Liver (tissue), 9 donors: ENCODE data around the gene TEX44. TPM values are rescaled to one million over a fixed set of nuclear protein-coding genes. Genes with fewer than 3 reads are reported as not detected.

Experiments
- DNase-seq: peaks from one replicate; pipeline ENCODE4 v3.0.0-alpha.2; 2017; ENCODE audit warnings: low spot score
- H3K27ac ChIP-seq, 2 donors: one replicate each; pipeline ENCODE4 v1.7.0; 2013; ENCODE audit warnings: inconsistent platforms in 2 of 2, low read length in 2 of 2, control low read depth in 1 of 2, low read depth in 1 of 2, mild to moderate bottlenecking in 1 of 2
- H3K27me3 ChIP-seq, 4 donors: one replicate each; pipeline versions ENCODE4 v1.6.1 to v1.7.0; 2013; ENCODE audit warnings: low read length in 3 of 4, inconsistent platforms in 1 of 4, mild to moderate bottlenecking in 1 of 4, moderate library complexity in 1 of 4; ENCODE audit not compliant: control insufficient read depth in 4 of 4, insufficient read depth in 4 of 4
- H3K36me3 ChIP-seq, 4 donors: one replicate each; pipeline versions ENCODE4 v1.6.1 to v1.7.0; 2013; ENCODE audit warnings: low read length in 3 of 4, mild to moderate bottlenecking in 3 of 4, low read depth in 1 of 4, moderate library complexity in 1 of 4; ENCODE audit not compliant: control insufficient read depth in 4 of 4, insufficient read depth in 3 of 4
- H3K4me1 ChIP-seq, 4 donors: one replicate each; pipeline versions ENCODE4 v1.6.1 to v1.7.0; 2013; ENCODE audit warnings: low read length in 3 of 4, mild to moderate bottlenecking in 3 of 4, moderate library complexity in 1 of 4; ENCODE audit not compliant: control insufficient read depth in 4 of 4, insufficient read depth in 4 of 4
- H3K4me3 ChIP-seq, 3 donors: one replicate each; pipeline versions ENCODE4 v1.6.1 to v1.7.0; 2013; ENCODE audit warnings: low read length in 3 of 3, control low read depth in 1 of 3, low read depth in 1 of 3, mild to moderate bottlenecking in 1 of 3
- H3K9ac ChIP-seq, 2 donors: one replicate each; pipeline ENCODE4 v1.7.0; 2013; ENCODE audit warnings: low read length in 2 of 2, mild to moderate bottlenecking in 2 of 2, moderate library complexity in 2 of 2, control low read depth in 1 of 2, low read depth in 1 of 2
- H3K9me3 ChIP-seq, 4 donors: one replicate each; pipeline versions ENCODE4 v1.6.1 to v1.7.0; 2013; ENCODE audit warnings: low read length in 3 of 4; ENCODE audit not compliant: control insufficient read depth in 4 of 4
- ATF3 ChIP-seq: IDR thresholded peaks from 2 replicates; pipeline ENCODE4 v1.6.1; 2016; ENCODE audit warnings: antibody characterized with exemption
- CTCF ChIP-seq: fragments of 150-350 bp; IDR thresholded peaks from 2 replicates; pipeline ENCODE4 v1.5.1; 2017; ENCODE audit warnings: improper control_type of control experiment, low read depth, low read length; ENCODE audit not compliant: missing input control
- EGR1 ChIP-seq, 2 donors: IDR thresholded peaks; 2 replicates each; pipeline ENCODE4 v1.6.1; 2016 to 2018; ENCODE audit warnings: antibody characterized with exemption in 2 of 2, low read depth in 2 of 2
- FOXA1 ChIP-seq: IDR thresholded peaks from 2 replicates; pipeline ENCODE4 v1.6.1; 2016; ENCODE audit warnings: antibody characterized with exemption
- FOXA2 ChIP-seq: IDR thresholded peaks from 2 replicates; pipeline ENCODE4 v1.6.1; 2016; ENCODE audit warnings: antibody characterized with exemption
- GABPA ChIP-seq, 2 donors: IDR thresholded peaks in 1 of 2; conservative IDR thresholded peaks in 1 of 2; 2 replicates each; pipeline ENCODE4 v1.6.1; 2016; ENCODE audit warnings: antibody characterized with exemption in 2 of 2, mild to moderate bottlenecking in 1 of 2, moderate library complexity in 1 of 2
- HNF4A ChIP-seq, 2 donors: conservative IDR thresholded peaks; 2 replicates each; pipeline ENCODE4 v1.6.1; 2016; ENCODE audit warnings: antibody characterized with exemption in 2 of 2, mild to moderate bottlenecking in 2 of 2
- HNF4G ChIP-seq: IDR thresholded peaks from 2 replicates; pipeline ENCODE4 v1.6.1; 2016; ENCODE audit warnings: antibody characterized with exemption
- JUND ChIP-seq, 2 donors: IDR thresholded peaks; 2 replicates each; pipeline ENCODE4 v1.6.1; 2016; ENCODE audit warnings: antibody characterized with exemption in 2 of 2
- MAX ChIP-seq: IDR thresholded peaks from 2 replicates; pipeline ENCODE4 v1.6.1; 2016; ENCODE audit warnings: antibody characterized with exemption
- NR2F2 ChIP-seq: IDR thresholded peaks from 2 replicates; pipeline ENCODE4 v1.6.1; 2016; ENCODE audit warnings: antibody characterized with exemption
- RAD21 ChIP-seq, 2 donors: IDR thresholded peaks; 2 replicates each; pipeline ENCODE4 v1.6.1; 2016; ENCODE audit warnings: antibody characterized with exemption in 2 of 2, mild to moderate bottlenecking in 2 of 2
- REST ChIP-seq: IDR thresholded peaks from 2 replicates; pipeline ENCODE4 v1.6.1; 2016; ENCODE audit warnings: antibody characterized with exemption, mild to moderate bottlenecking
- RXRA ChIP-seq, 2 donors: IDR thresholded peaks; 2 replicates each; pipeline ENCODE4 v1.6.1; 2017 to 2018; ENCODE audit warnings: antibody characterized with exemption in 2 of 2, mild to moderate bottlenecking in 1 of 2
- SP1 ChIP-seq: IDR thresholded peaks from 2 replicates; pipeline ENCODE4 v1.6.1; 2018; ENCODE audit warnings: antibody characterized with exemption, mild to moderate bottlenecking
- TAF1 ChIP-seq: conservative IDR thresholded peaks from 2 replicates; pipeline ENCODE4 v1.6.1; 2016; ENCODE audit warnings: antibody characterized with exemption, mild to moderate bottlenecking
- YY1 ChIP-seq: IDR thresholded peaks from 2 replicates; pipeline ENCODE4 v1.6.1; 2016; ENCODE audit warnings: antibody characterized with exemption, mild to moderate bottlenecking
- ZBTB33 ChIP-seq: IDR thresholded peaks from 2 replicates; pipeline ENCODE4 v1.6.1; 2016; ENCODE audit warnings: antibody characterized with exemption
- WGBS: extraction: QIAGEN DNeasy Blood & Tissue Kit; methylation state at CpG from one replicate; pipeline ENCODE4 v1.1.7; 2013; 5-methylcytosine and 5-hydroxymethylcytosine counted together
- polyA plus RNA-seq, 2 donors: library from polyadenylated mRNA; stranded (reverse) in 1 of 2; unstranded in 1 of 2; fragments of 200-250 nt in 1 of 2; fragments of >200 nt in 1 of 2; fragmentation: Nextera tagmentation in 1 of 2; extraction: Ambion mirVana in 1 of 2; gene quantifications; one replicate each; pipeline versions ENCODE4 v1.2.1 to v1.2.3, GENCODE V29; 2013 to 2015
- total RNA-seq, 2 donors: library from RNA; depleted of rRNA; stranded (reverse); fragments of >200 nt; gene quantifications; one replicate each; pipeline ENCODE4 v1.2.3, GENCODE V29; 2014
- donor health status: healthy.
- donor health status: healthy.
- donor health status: healthy.
- donor health status: healthy.
- donor health status: healthy.

Gene TEX44
- total RNA-seq (not detected), polyA plus RNA-seq (not detected)

- no peaks in the 10 kb centered on the region for H3K27me3 ChIP-seq
- no peak for DNase-seq
- H3K36me3 ChIP-seq = no peaks in the 10 kb centered on the region
- no peaks in the 10 kb centered on the region for H3K9me3 ChIP-seq
- H3K4me1 ChIP-seq = no peaks in the 10 kb centered on the region
- no peak within 1 kb of the TSS for H3K27ac ChIP-seq
- 84% methylated on average over 6 of the region's 6 CpGs for WGBS
- H3K4me3 ChIP-seq = no peak within 1 kb of the TSS
- TF ChIP-seq FOXA2 = no peak
- TF ChIP-seq GABPA (IDR thresholded peaks at IDR 0.05 in 1 of 2, conservative IDR thresholded peaks at IDR 0.05 in 1 of 2) = no peak
- no peak for TF ChIP-seq FOXA1
- TF ChIP-seq NR2F2 = no peak
- TF ChIP-seq ZBTB33 = no peak
- no peak for TF ChIP-seq CTCF
- no peak for TF ChIP-seq JUND (IDR thresholded peaks at IDR 0.05)
- no peak for TF ChIP-seq RXRA (IDR thresholded peaks at IDR 0.05)
- TF ChIP-seq HNF4G = no peak
- TF ChIP-seq ATF3 = no peak
- no peak for TF ChIP-seq MAX
- no peak for TF ChIP-seq RAD21 (IDR thresholded peaks at IDR 0.05)
- TF ChIP-seq HNF4A (conservative IDR thresholded peaks at IDR 0.05) = no peak
- TF ChIP-seq SP1 = no peak
- H3K9ac ChIP-seq = no peak within 1 kb of the TSS
Measured at GRCh38 chr2:231592636-231593145, at the start of gene TEX44. Gene TEX44 (plus strand): TSS chr2:231592864. CDS start chr2:231592952, 88 bp downstream.

- no peak for DNase-seq
- H3K36me3 ChIP-seq = no peaks in the 10 kb centered on the region
- no peak overlapping the region for H3K9ac ChIP-seq
- H3K27me3 ChIP-seq = no peaks in the 10 kb centered on the region
- no peaks in the 10 kb centered on the region for H3K4me1 ChIP-seq
- WGBS = 58% methylated on average over 14 of the region's 14 CpGs
- no peak overlapping the region for H3K4me3 ChIP-seq
- peak overlapping the region in 1 of 2 donors; percentile 45 for H3K27ac ChIP-seq
- H3K9me3 ChIP-seq = peaks cover 0 to 9% (median 3%) of the 10 kb centered on the region in 4 donors
- TF ChIP-seq RAD21 (IDR thresholded peaks at IDR 0.05) (no peak), HNF4A (conservative IDR thresholded peaks at IDR 0.05) (no peak), RXRA (IDR thresholded peaks at IDR 0.05) (peak in 1 of 2 donors; percentile 61), ZBTB33 (no peak), CTCF (no peak), FOXA1 (peak; percentile 15), TAF1 (no peak), EGR1 (IDR thresholded peaks at IDR 0.05; ENCODE audit: low read depth in 2 of 2) (no peak), FOXA2 (no peak), HNF4G (no peak), SP1 (peak; percentile 57), REST (no peak), YY1 (no peak), JUND (IDR thresholded peaks at IDR 0.05) (no peak)
Measured at GRCh38 chr2:231545105-231545902, 47.4 kb upstream of the TEX44 start.
